HG02938 (cell line): ENCODE measurements around the gene HSDL1.

Source experiments
- ATAC-seq: cut with Tn5 transposase; IDR thresholded peaks from one replicate; pipeline ENCODE4 v1.9.1; 2021; ENCODE audit warnings: mild to moderate bottlenecking, moderate library complexity; ENCODE audit not compliant: unreplicated experiment

Gene HSDL1

GRCh38 chr16:84110527-84110926 is 34.5 kb downstream of the HSDL1 start:
- ATAC-seq, result no peak

- no peak for ATAC-seq
Measured at GRCh38 chr16:84109598-84110335, 35.2 kb downstream of the HSDL1 start.

- no peak for ATAC-seq
Measured at GRCh38 chr16:84107921-84108320, 37.1 kb downstream of the HSDL1 start.

- no peak for ATAC-seq
Measured at GRCh38 chr16:84105948-84106740, 38.8 kb downstream of the HSDL1 start.

- ATAC-seq, result no peak
Measured at GRCh38 chr16:84105301-84105815, 39.6 kb downstream of the HSDL1 start.

- no peak for ATAC-seq
Measured at GRCh38 chr16:84104231-84104630, 40.7 kb downstream of the HSDL1 start.

GRCh38 chr16:84103678-84104077 is 41.3 kb downstream of the HSDL1 start:
- ATAC-seq, result no peak

GRCh38 chr16:84098939-84099338 is 46.0 kb downstream of the HSDL1 start:
- no peak for ATAC-seq

GRCh38 chr16:84096447-84097005 is 48.5 kb downstream of the HSDL1 start:
- no peak for ATAC-seq

- ATAC-seq, result no peak
Measured at GRCh38 chr16:84095466-84095865, 49.5 kb downstream of the HSDL1 start.

GRCh38 chr16:84093879-84094270 is 51.1 kb downstream of the HSDL1 start:
- ATAC-seq, result no peak

GRCh38 chr16:84093120-84093878 is 51.7 kb downstream of the HSDL1 start:
- no peak for ATAC-seq

GRCh38 chr16:84091460-84091859 is 53.5 kb downstream of the HSDL1 start:
- ATAC-seq, result no peak

GRCh38 chr16:84090211-84090610 is 54.8 kb downstream of the HSDL1 start:
- ATAC-seq, result no peak

- ATAC-seq, result peak; percentile 87
Measured at GRCh38 chr16:84088695-84089395, 56.1 kb downstream of the HSDL1 start.

GRCh38 chr16:84087466-84088151 is 57.4 kb downstream of the HSDL1 start:
- ATAC-seq, result no peak

GRCh38 chr16:84087001-84087400 is 58.0 kb downstream of the HSDL1 start:
- no peak for ATAC-seq

GRCh38 chr16:84086341-84086740 is 58.6 kb downstream of the HSDL1 start:
- no peak for ATAC-seq

- no peak for ATAC-seq
Measured at GRCh38 chr16:84085773-84086172, 59.2 kb downstream of the HSDL1 start.

- no peak for ATAC-seq
Measured at GRCh38 chr16:84085271-84085667, 59.7 kb downstream of the HSDL1 start.
